Measurements from ENCODE around the gene EGFR.

The EGFR gene

GRCh38 chr7:55212838-55213237, 194.0 kb downstream of the EGFR start:
- TF ChIP-seq, protein P1, sequence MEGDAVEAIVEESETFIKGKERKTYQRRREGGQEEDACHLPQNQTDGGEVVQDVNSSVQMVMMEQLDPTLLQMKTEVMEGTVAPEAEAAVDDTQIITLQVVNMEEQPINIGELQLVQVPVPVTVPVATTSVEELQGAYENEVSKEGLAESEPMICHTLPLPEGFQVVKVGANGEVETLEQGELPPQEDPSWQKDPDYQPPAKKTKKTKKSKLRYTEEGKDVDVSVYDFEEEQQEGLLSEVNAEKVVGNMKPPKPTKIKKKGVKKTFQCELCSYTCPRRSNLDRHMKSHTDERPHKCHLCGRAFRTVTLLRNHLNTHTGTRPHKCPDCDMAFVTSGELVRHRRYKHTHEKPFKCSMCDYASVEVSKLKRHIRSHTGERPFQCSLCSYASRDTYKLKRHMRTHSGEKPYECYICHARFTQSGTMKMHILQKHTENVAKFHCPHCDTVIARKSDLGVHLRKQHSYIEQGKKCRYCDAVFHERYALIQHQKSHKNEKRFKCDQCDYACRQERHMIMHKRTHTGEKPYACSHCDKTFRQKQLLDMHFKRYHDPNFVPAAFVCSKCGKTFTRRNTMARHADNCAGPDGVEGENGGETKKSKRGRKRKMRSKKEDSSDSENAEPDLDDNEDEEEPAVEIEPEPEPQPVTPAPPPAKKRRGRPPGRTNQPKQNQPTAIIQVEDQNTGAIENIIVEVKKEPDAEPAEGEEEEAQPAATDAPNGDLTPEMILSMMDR (IDR thresholded peaks at IDR 0.05; ENCODE audit: extremely low read depth, insufficient read depth, missing control alignments): no peak
- in situ Hi-C loops (cut with MboI; ENCODE audit: low pct_unique_long_range_greater_than_20kb, low sequenced_read_pairs, unreplicated experiment): no loop called here
- no peak for DNase-seq (ENCODE audit: low spot score)

DNA sequence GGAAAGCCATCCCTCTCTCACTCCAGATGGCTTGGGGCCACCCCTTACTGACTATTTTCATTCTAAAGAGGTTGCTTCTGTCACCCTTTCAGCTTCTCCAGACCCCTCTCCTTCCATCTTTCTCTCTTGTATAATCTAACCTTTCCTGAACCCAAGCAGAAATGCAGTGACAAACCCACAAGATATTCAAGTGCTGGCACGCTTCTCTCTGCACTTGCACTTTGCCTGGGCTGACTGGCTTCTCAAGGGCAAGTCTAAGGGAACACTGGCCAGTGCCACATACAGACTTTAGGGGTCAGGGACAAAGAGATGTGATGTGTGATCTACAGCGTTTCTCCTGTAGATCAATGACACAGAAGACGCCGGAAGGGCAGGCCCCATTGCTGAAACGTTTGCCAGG, 195.9 kb downstream of the EGFR start:
- TF ChIP-seq, protein P1 (IDR thresholded peaks at IDR 0.05; ENCODE audit: extremely low read depth, insufficient read depth, missing control alignments): no peak
- in situ Hi-C loops (cut with MboI; ENCODE audit: low pct_unique_long_range_greater_than_20kb, low sequenced_read_pairs, unreplicated experiment): no loop called here
- DNase-seq (ENCODE audit: low spot score): no peak

- in situ Hi-C loops (cut with MboI; ENCODE audit: low pct_unique_long_range_greater_than_20kb, low sequenced_read_pairs, unreplicated experiment): no loop called here
- TF ChIP-seq, protein P1 (IDR thresholded peaks at IDR 0.05; ENCODE audit: extremely low read depth, insufficient read depth, missing control alignments): no peak
Measured at GRCh38 chr7:55223023-55223422, 204.2 kb downstream of the EGFR start.

GRCh38 chr7:55224111-55224510, 205.3 kb downstream of the EGFR start:
- TF ChIP-seq, protein P1 (IDR thresholded peaks at IDR 0.05; ENCODE audit: extremely low read depth, insufficient read depth, missing control alignments): no peak
- no peak for DNase-seq (ENCODE audit: low spot score)
- in situ Hi-C loops (cut with MboI; ENCODE audit: low pct_unique_long_range_greater_than_20kb, low sequenced_read_pairs, unreplicated experiment): no loop called here

More at GRCh38 chr7:55223023-55223422, 204.2 kb downstream of the EGFR start:
- DNase-seq (ENCODE audit: low spot score): no peak

DNA sequence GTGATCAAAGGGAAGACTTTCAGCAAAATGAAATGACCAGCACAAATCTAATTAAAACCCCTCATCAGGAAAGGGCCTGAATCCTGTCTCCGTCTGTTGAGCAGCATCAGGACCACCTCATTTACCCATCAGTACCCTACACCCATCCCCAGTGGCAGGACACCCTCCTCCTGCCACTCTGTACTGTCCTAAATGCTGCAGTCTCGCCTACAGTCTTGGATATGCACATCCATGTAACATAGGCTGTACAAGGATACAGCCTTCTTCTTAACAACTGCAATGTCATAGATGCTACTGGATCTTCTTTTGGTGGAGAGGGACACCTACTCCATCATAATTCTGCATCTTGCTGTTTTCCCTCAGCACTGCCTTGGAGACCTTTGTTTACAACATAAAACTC, 206.0 kb downstream of the EGFR start:
- in situ Hi-C loops (cut with MboI; ENCODE audit: low pct_unique_long_range_greater_than_20kb, low sequenced_read_pairs, unreplicated experiment): no loop called here
- no peak for DNase-seq (ENCODE audit: low spot score)
- TF ChIP-seq, protein P1 (IDR thresholded peaks at IDR 0.05; ENCODE audit: extremely low read depth, insufficient read depth, missing control alignments): no peak

DNA sequence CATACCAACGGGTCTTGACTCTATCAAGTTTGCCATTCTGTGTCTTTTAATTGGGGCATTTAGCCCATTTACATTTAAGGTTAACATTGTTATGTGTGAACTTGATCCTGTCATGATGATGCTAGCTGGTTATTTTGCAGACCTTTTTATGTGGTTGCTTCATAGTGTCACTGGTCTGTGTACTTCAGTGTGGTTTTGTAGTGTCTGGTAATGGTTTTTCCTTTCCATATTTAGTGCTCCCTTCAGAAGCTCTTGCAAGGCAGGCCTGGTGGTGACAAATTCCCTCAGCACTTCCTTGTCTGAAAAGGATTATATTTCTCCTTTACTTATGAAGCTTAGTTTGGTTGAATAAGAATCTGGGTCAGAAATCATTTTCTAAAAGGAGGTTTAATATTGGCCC, 211.2 kb downstream of the EGFR start:
- DNase-seq (ENCODE audit: low spot score): no peak
- TF ChIP-seq, protein P1 (IDR thresholded peaks at IDR 0.05; ENCODE audit: extremely low read depth, insufficient read depth, missing control alignments): no peak
- in situ Hi-C loops (cut with MboI; ENCODE audit: low pct_unique_long_range_greater_than_20kb, low sequenced_read_pairs, unreplicated experiment): no loop called here
